ENCODE data around the gene CSRP1.

Gene CSRP1

DNA sequence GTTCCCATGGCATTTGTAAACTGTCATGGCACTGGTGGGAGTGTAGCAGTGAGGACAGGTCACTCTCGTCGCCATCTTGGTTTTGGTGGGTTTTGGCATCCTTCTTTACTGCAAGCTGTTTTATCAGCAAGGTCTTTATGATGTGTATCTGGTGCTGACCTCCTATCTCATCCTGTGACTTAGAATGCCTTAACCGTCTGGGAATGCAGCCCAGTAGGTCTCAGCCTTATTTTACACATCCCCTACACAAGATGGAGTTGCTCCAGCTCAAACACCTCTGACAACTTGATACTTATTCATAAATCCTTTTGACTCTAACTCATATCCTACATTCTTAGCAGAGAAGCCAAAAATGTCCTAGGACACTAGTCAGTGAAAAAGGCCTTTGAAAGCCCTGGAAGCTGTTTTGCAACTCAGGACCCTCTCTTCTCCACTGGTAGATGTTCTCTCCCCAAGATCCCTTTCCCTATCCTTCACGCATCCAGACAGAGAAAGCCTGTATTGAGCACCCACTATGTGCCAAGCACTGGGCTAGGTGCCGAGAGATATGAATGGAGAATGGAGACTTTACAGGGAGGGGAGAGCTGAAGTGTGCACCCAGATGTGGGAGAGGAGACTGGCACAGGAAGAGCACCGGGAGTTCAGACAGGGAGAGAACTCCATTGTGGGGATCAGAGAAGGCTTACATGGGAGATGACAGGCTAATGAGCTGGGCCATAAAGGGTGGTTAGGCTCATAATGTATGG, 6.7 kb upstream of the CSRP1 start:
- DNase-seq (ENCODE audit: low read depth in 2 of 2): no peak
- no peak for TF ChIP-seq CTCF (IDR thresholded peaks at IDR 0.05; ENCODE audit: low read depth, low read length)
- H3K4me3 ChIP-seq (replicated peaks in 1 of 2; ENCODE audit: low read depth in 2 of 2, low read length in 2 of 2): no peak overlapping the region

- no peak overlapping the region for H3K4me3 ChIP-seq (replicated peaks in 1 of 2; ENCODE audit: low read depth in 2 of 2, low read length in 2 of 2)
- TF ChIP-seq CTCF (IDR thresholded peaks at IDR 0.05; ENCODE audit: low read depth, low read length): no peak
- no peak for DNase-seq (ENCODE audit: low read depth in 2 of 2)
Measured at GRCh38 chr1:201511941-201512539, 5.1 kb upstream of the CSRP1 start.

DNA sequence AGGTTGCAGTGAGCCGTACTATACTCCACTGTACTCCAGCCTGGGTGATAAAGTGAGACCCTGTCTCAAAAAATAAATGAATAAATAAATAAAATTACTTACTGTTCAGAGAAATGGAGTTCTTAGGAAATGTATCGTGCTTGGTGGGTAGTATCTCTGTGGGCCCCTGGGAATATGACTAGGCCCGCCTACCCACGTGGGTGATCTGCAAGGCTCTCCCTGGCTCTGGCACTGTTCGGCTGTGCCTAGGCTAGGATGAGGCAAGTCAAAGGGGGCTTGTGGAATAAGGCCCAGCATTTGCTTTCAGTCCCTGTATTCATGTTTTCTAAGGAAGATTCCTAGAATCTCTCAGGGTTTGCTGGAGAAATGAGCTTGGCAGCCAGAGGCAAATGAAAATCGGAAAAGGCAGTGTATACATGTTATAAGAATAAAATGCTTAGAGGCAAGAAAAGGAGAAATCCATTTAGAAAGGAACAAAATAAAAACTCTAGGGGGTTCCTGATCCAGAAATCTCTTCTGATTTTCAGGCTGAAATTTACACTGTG, 4.5 kb upstream of the CSRP1 start:
- TF ChIP-seq CTCF (IDR thresholded peaks at IDR 0.05; ENCODE audit: low read depth, low read length): no peak
- no peak overlapping the region for H3K4me3 ChIP-seq (replicated peaks in 1 of 2; ENCODE audit: low read depth in 2 of 2, low read length in 2 of 2)
- peak in 1 of 2 donors; percentile 74 for DNase-seq (ENCODE audit: low read depth in 2 of 2)

DNA sequence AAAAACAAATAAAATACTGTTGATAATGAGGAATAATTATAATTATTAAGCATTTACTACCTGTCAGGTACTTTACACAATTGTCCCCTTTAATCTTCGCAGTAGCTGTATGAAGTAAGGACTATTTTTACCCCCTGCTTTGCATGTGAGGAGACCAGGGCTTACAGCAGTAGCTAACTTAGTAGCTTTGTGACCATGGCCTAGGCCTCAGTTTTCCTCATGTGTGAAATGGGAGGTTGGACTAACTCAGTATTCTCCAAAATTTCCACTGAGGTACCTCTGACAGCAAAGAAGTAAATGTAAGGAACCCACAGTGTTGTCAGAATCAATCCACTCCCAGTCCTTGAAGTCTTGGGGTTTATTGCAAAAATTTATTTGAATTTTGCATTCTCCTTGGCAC, 3.8 kb upstream of the CSRP1 start:
- TF ChIP-seq CTCF (IDR thresholded peaks at IDR 0.05; ENCODE audit: low read depth, low read length): no peak
- DNase-seq (ENCODE audit: low read depth in 2 of 2): no peak
- H3K4me3 ChIP-seq (replicated peaks in 1 of 2; ENCODE audit: low read depth in 2 of 2, low read length in 2 of 2): no peak overlapping the region

DNA sequence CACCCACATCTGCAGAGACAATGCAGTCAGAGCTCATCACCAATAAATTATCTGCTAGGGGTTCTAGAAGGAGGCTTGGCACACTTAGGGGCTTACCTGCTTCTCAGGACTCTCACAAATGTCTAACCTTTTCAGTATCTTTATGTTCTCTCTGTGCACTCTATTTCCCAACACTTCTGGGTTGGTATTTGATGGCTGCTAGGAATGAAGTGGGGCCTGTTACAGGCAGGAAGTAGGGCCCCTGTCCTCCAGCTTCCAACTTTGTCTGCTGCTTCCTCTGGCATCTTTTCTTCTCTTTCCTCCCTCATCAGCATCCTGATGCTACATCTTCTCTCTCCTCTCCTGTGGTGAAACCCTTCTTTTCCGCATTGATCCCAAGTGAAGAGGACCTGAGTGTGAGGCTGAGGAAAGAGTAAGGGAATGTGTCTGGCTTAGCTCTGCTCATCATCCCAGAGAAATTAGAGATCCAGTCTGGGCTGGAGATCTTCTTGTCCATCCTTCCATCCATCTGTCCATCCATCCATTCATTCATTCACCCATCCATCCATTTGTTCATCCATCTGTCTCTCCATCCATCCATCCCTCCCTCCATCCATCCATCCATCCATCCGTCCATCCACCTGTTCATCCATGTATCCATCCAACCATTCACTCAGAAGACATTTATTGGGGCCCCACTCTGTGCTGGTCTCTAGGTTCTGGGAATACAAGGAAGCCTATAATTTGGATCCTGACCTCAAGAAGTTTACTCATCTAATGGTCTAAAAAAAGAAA, 2.9 kb upstream of the CSRP1 start:
- TF ChIP-seq CTCF (IDR thresholded peaks at IDR 0.05; ENCODE audit: low read depth, low read length): no peak
- DNase-seq (ENCODE audit: low read depth in 2 of 2): no peak
- no peak overlapping the region for H3K4me3 ChIP-seq (replicated peaks in 1 of 2; ENCODE audit: low read depth in 2 of 2, low read length in 2 of 2)

DNA sequence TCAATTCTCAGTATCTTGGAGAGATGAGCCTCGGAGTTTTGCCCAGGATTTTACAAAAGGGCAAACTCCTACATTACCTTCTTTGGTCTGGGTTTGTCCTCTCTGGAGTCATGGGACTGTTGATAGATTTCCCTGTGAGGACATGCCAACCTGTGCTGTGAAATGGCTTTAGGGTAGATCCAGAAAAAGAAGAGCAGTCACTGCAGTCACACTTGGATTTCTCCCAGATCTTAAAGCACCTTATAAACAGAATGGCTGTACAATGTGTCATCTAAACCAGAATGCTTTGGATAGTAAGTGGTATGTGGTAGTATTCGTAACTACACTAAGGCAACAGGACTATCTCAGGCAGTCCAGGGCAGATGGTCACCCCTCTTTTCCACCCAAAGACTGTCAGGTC, 1.9 kb upstream of the CSRP1 start:
- no peak overlapping the region for H3K4me3 ChIP-seq (replicated peaks in 1 of 2; ENCODE audit: low read depth in 2 of 2, low read length in 2 of 2)
- no peak for TF ChIP-seq CTCF (IDR thresholded peaks at IDR 0.05; ENCODE audit: low read depth, low read length)
- DNase-seq (ENCODE audit: low read depth in 2 of 2): no peak
